Measurements from ENCODE around the gene BBX.

Gene BBX

GRCh38 chr3:107657971-107658370 lies 135.2 kb downstream of the BBX start:
- DNase-seq (ENCODE audit: low read depth), result no peak

GRCh38 chr3:107660306-107660976 lies 137.7 kb downstream of the BBX start:
- DNase-seq (ENCODE audit: low read depth), result no peak

GRCh38 chr3:107661447-107662123 lies 138.8 kb downstream of the BBX start:
- DNase-seq (ENCODE audit: low read depth), result no peak

- no peak for DNase-seq (ENCODE audit: low read depth)
Observed at GRCh38 chr3:107662124-107662507, 139.4 kb downstream of the BBX start.

- DNase-seq (ENCODE audit: low read depth), result no peak
Observed at GRCh38 chr3:107662586-107662985, 139.8 kb downstream of the BBX start.

- no peak for DNase-seq (ENCODE audit: low read depth)
Observed at GRCh38 chr3:107663266-107663665, 140.5 kb downstream of the BBX start.

GRCh38 chr3:107664614-107665013 lies 141.9 kb downstream of the BBX start:
- DNase-seq (ENCODE audit: low read depth), result no peak

- DNase-seq (ENCODE audit: low read depth), result no peak
Observed at GRCh38 chr3:107665351-107665750, 142.6 kb downstream of the BBX start.

- DNase-seq (ENCODE audit: low read depth), result no peak
Observed at GRCh38 chr3:107666853-107667252, 144.1 kb downstream of the BBX start.

- no peak for DNase-seq (ENCODE audit: low read depth)
Observed at GRCh38 chr3:107668416-107668815, 145.7 kb downstream of the BBX start.

GRCh38 chr3:107668963-107669362 lies 146.2 kb downstream of the BBX start:
- DNase-seq (ENCODE audit: low read depth), result no peak

GRCh38 chr3:107669669-107670068 lies 146.9 kb downstream of the BBX start:
- DNase-seq (ENCODE audit: low read depth), result no peak

- DNase-seq (ENCODE audit: low read depth), result no peak
Observed at GRCh38 chr3:107670986-107671385, 148.2 kb downstream of the BBX start.

GRCh38 chr3:107674371-107674770 lies 151.6 kb downstream of the BBX start:
- DNase-seq (ENCODE audit: low read depth), result no peak

- DNase-seq (ENCODE audit: low read depth), result no peak
Observed at GRCh38 chr3:107675233-107675900, 152.6 kb downstream of the BBX start.

GRCh38 chr3:107676469-107677309 lies 153.9 kb downstream of the BBX start:
- no peak for DNase-seq (ENCODE audit: low read depth)

GRCh38 chr3:107679921-107680320 lies 157.2 kb downstream of the BBX start:
- no peak for DNase-seq (ENCODE audit: low read depth)

- DNase-seq (ENCODE audit: low read depth), result no peak
Observed at GRCh38 chr3:107680698-107681097, 157.9 kb downstream of the BBX start.

- no peak for DNase-seq (ENCODE audit: low read depth)
Observed at GRCh38 chr3:107681396-107681795, 158.6 kb downstream of the BBX start.

GRCh38 chr3:107682580-107682979 lies 159.8 kb downstream of the BBX start:
- no peak for DNase-seq (ENCODE audit: low read depth)

GRCh38 chr3:107683447-107683846 lies 160.7 kb downstream of the BBX start:
- DNase-seq (ENCODE audit: low read depth), result no peak

- DNase-seq (ENCODE audit: low read depth), result peak; percentile 10
Observed at GRCh38 chr3:107684431-107684925, 161.7 kb downstream of the BBX start.

Data from T follicular helper cell (primary cell).